Neural cell (in vitro differentiated cells): ENCODE results near the gene SHC1. TPM values are rescaled to one million over a fixed set of nuclear protein-coding genes. Genes with fewer than 3 reads are reported as not detected.

ENCODE experiments used
- H2AFZ ChIP-seq: fragments of 200-600, 300-800 bp; sonication (generic), shearing (Covaris generic); 2 replicates; pipeline ENCODE4 v1.6.0; 2014; ENCODE audit warnings: low read depth, mild to moderate bottlenecking, antibody characterized with exemption, low read length, moderate library complexity
- H3F3A ChIP-seq: fragments of 200-600 bp; shearing (Covaris generic); 2 replicates; pipeline ENCODE4 v1.6.1; 2016; ENCODE audit warnings: mild to moderate bottlenecking, moderate library complexity, mixed read lengths, antibody characterized with exemption, low read length; ENCODE audit not compliant: insufficient read depth, poor library complexity, severe bottlenecking
- H3K27ac ChIP-seq: fragments of 200-600, 300-800 bp; sonication (generic), shearing (Covaris generic); 2 replicates; pipeline ENCODE4 v1.5.1; 2014; ENCODE audit warnings: mild to moderate bottlenecking, low read length, moderate library complexity
- H3K27me3 ChIP-seq: fragments of 300-800, 200-600 bp; sonication (generic), shearing (Covaris generic); 2 replicates; pipeline ENCODE4 v1.6.0; 2014; ENCODE audit warnings: mild to moderate bottlenecking, low read depth, low read length, moderate library complexity; ENCODE audit not compliant: insufficient read depth
- H3K36me3 ChIP-seq: fragments of 300-800, 200-600 bp; sonication (generic), shearing (Covaris generic); 2 replicates; pipeline ENCODE4 v1.5.1; 2014; ENCODE audit warnings: mild to moderate bottlenecking, antibody characterized with exemption, low read length, moderate library complexity; ENCODE audit not compliant: insufficient read depth
- H3K4me2 ChIP-seq: fragments of 300-800, 200-600 bp; sonication (generic), shearing (Covaris generic); 2 replicates; pipeline ENCODE4 v1.6.0; 2014; ENCODE audit warnings: mild to moderate bottlenecking, low read length
- H3K4me3 ChIP-seq: fragments of 300-800, 200-600 bp; sonication (generic), shearing (Covaris generic); 2 replicates; pipeline ENCODE4 v1.5.1; 2014; ENCODE audit warnings: mild to moderate bottlenecking, low read length, moderate library complexity
- H3K79me2 ChIP-seq: fragments of 200-600 bp; shearing (Covaris generic); replicated peaks from 2 replicates; pipeline ENCODE4 v1.6.0; 2014; ENCODE audit warnings: mild to moderate bottlenecking, low read length, moderate library complexity; ENCODE audit not compliant: insufficient read depth
- H3K9ac ChIP-seq: fragments of 300-800, 200-600 bp; sonication (generic), shearing (Covaris generic); 2 replicates; pipeline ENCODE4 v1.6.1; 2016; ENCODE audit warnings: mild to moderate bottlenecking, low read length, mixed read lengths
- H3K9me2 ChIP-seq: fragments of 200-600 bp; shearing (Covaris generic); 2 replicates; pipeline ENCODE4 v1.6.1; 2016; ENCODE audit warnings: mild to moderate bottlenecking, low read length, mixed read lengths; ENCODE audit not compliant: insufficient read depth
- H3K9me3 ChIP-seq: fragments of 200-600, 300-800 bp; sonication (generic), shearing (Covaris generic); 2 replicates; pipeline ENCODE4 v1.6.1; 2016; ENCODE audit warnings: mild to moderate bottlenecking, mixed run types, low read length, moderate library complexity, mixed read lengths
- H4K20me1 ChIP-seq: fragments of 200-600 bp; shearing (Covaris generic); 2 replicates; pipeline ENCODE4 v1.6.1; 2016; ENCODE audit warnings: mild to moderate bottlenecking, mixed run types; ENCODE audit not compliant: insufficient read depth
- EP300 ChIP-seq: fragments of 450-650 bp; conservative IDR thresholded peaks from 2 replicates; pipeline ENCODE4 v1.6.1; 2014; ENCODE audit warnings: antibody characterized with exemption, mild to moderate bottlenecking, moderate library complexity; ENCODE audit not compliant: poor library complexity, severe bottlenecking
- EZH2 ChIP-seq: fragments of 200-600, 300-800 bp; shearing (Covaris generic), sonication (generic); IDR thresholded peaks from 2 replicates; pipeline ENCODE4 v1.6.1; 2014; ENCODE audit warnings: antibody characterized with exemption, low read length, borderline replicate concordance, mild to moderate bottlenecking; ENCODE audit not compliant: insufficient read depth, poor library complexity, severe bottlenecking
- MXI1 ChIP-seq: fragments of 450-650 bp; conservative IDR thresholded peaks from 2 replicates; pipeline ENCODE4 v1.6.1; 2014; ENCODE audit warnings: antibody characterized with exemption, mild to moderate bottlenecking; ENCODE audit not compliant: poor library complexity, severe bottlenecking
- POLR2AphosphoS5 ChIP-seq: IDR thresholded peaks from 2 replicates; pipeline ENCODE4 v1.6.1; 2012
- RAD21 ChIP-seq: fragments of 450-650 bp; conservative IDR thresholded peaks from 2 replicates; pipeline ENCODE4 v1.6.1; 2014; ENCODE audit warnings: antibody characterized with exemption, mild to moderate bottlenecking, moderate library complexity
- SMC3 ChIP-seq: fragments of 450-650 bp; conservative IDR thresholded peaks from 2 replicates; pipeline ENCODE4 v1.6.1; 2014; ENCODE audit warnings: antibody characterized with exemption, mild to moderate bottlenecking, moderate library complexity; ENCODE audit not compliant: poor library complexity
- TAF1 ChIP-seq: IDR thresholded peaks from 2 replicates; pipeline ENCODE4 v1.6.1; 2012; ENCODE audit warnings: low read depth
- polyA plus RNA-seq: library from polyadenylated mRNA; depleted of rRNA; stranded (reverse); fragments of >200 nt; gene quantifications from 2 replicates; pipeline ENCODE4 v1.2.3, GENCODE V29; 2014
- TF ChIP-seq, protein P1 (sequence below): fragments of 450-650 bp; IDR thresholded peaks from 2 replicates; pipeline ENCODE4 v1.5.1; 2014; ENCODE audit warnings: antibody characterized with exemption, mild to moderate bottlenecking, moderate library complexity; ENCODE audit not compliant: poor library complexity, severe bottlenecking
- TF ChIP-seq, protein P2 (sequence below): IDR thresholded peaks from 2 replicates; pipeline ENCODE4 v1.6.1; 2012; ENCODE audit warnings: borderline replicate concordance

Gene SHC1
- polyA plus RNA-seq, 1 donor from 2014 or later, result 9.5 TPM

- no peaks in the 10 kb centered on the region for H4K20me1 ChIP-seq
- H3K79me2 ChIP-seq, result peaks cover 6% of the 10 kb centered on the region
- no peaks in the 10 kb centered on the region for H3K36me3 ChIP-seq
- H3K9me2 ChIP-seq, result no peaks in the 10 kb centered on the region
- H3K4me2 ChIP-seq, result peak overlapping the region; percentile 85
- H3K9me3 ChIP-seq, result no peaks in the 10 kb centered on the region
- H2AFZ ChIP-seq, result peak overlapping the region; percentile 94
- H3K27ac ChIP-seq, result peak overlapping the region; percentile 98
- no peaks in the 10 kb centered on the region for H3K27me3 ChIP-seq
- H3K9ac ChIP-seq, result peak overlapping the region; percentile 94
- TF ChIP-seq EP300 (no peak), SMC3 (no peak), TAF1 (no peak), MXI1 (no peak), RAD21 (no peak), EZH2 (no peak), POLR2AphosphoS5 (no peak)
- TF ChIP-seq, protein P1, sequence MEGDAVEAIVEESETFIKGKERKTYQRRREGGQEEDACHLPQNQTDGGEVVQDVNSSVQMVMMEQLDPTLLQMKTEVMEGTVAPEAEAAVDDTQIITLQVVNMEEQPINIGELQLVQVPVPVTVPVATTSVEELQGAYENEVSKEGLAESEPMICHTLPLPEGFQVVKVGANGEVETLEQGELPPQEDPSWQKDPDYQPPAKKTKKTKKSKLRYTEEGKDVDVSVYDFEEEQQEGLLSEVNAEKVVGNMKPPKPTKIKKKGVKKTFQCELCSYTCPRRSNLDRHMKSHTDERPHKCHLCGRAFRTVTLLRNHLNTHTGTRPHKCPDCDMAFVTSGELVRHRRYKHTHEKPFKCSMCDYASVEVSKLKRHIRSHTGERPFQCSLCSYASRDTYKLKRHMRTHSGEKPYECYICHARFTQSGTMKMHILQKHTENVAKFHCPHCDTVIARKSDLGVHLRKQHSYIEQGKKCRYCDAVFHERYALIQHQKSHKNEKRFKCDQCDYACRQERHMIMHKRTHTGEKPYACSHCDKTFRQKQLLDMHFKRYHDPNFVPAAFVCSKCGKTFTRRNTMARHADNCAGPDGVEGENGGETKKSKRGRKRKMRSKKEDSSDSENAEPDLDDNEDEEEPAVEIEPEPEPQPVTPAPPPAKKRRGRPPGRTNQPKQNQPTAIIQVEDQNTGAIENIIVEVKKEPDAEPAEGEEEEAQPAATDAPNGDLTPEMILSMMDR, result no peak
- TF ChIP-seq, protein P2, sequence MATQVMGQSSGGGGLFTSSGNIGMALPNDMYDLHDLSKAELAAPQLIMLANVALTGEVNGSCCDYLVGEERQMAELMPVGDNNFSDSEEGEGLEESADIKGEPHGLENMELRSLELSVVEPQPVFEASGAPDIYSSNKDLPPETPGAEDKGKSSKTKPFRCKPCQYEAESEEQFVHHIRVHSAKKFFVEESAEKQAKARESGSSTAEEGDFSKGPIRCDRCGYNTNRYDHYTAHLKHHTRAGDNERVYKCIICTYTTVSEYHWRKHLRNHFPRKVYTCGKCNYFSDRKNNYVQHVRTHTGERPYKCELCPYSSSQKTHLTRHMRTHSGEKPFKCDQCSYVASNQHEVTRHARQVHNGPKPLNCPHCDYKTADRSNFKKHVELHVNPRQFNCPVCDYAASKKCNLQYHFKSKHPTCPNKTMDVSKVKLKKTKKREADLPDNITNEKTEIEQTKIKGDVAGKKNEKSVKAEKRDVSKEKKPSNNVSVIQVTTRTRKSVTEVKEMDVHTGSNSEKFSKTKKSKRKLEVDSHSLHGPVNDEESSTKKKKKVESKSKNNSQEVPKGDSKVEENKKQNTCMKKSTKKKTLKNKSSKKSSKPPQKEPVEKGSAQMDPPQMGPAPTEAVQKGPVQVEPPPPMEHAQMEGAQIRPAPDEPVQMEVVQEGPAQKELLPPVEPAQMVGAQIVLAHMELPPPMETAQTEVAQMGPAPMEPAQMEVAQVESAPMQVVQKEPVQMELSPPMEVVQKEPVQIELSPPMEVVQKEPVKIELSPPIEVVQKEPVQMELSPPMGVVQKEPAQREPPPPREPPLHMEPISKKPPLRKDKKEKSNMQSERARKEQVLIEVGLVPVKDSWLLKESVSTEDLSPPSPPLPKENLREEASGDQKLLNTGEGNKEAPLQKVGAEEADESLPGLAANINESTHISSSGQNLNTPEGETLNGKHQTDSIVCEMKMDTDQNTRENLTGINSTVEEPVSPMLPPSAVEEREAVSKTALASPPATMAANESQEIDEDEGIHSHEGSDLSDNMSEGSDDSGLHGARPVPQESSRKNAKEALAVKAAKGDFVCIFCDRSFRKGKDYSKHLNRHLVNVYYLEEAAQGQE, result no peak
- H3F3A ChIP-seq, result no peaks in the 10 kb centered on the region
- peak overlapping the region; percentile 80 for H3K4me3 ChIP-seq
These were observed 34.6 kb downstream of the SHC1 start for GRCh38 chr1:154935749-154936554.

- H3K9me2 ChIP-seq, result no peaks in the 10 kb centered on the region
- H3K27ac ChIP-seq, result no peak overlapping the region
- H3K27me3 ChIP-seq, result no peaks in the 10 kb centered on the region
- no peaks in the 10 kb centered on the region for H3K36me3 ChIP-seq
- no peak overlapping the region for H3K4me2 ChIP-seq
- no peak overlapping the region for H2AFZ ChIP-seq
- TF ChIP-seq RAD21 (no peak), POLR2AphosphoS5 (no peak), MXI1 (no peak), EP300 (no peak), TAF1 (no peak), EZH2 (no peak), SMC3 (no peak)
- TF ChIP-seq, protein P2, result no peak
- TF ChIP-seq, protein P1, result no peak
- H3K9me3 ChIP-seq, result no peaks in the 10 kb centered on the region
- H3F3A ChIP-seq, result no peaks in the 10 kb centered on the region
- H3K4me3 ChIP-seq, result no peak overlapping the region
- no peaks in the 10 kb centered on the region for H4K20me1 ChIP-seq
- no peak overlapping the region for H3K9ac ChIP-seq
- H3K79me2 ChIP-seq, result peaks cover 6% of the 10 kb centered on the region
These were observed 36.1 kb downstream of the SHC1 start for GRCh38 chr1:154934358-154934948.
